ENCODE data around the gene FBXW8.

The FBXW8 gene

GRCh38 chr12:117032593-117033381 is 122.0 kb downstream of the FBXW8 start:
- no peak for DNase-seq
- H2AK5ac ChIP-seq (ENCODE audit: low read length) = no peak overlapping the region
- H3K4me3 ChIP-seq (ENCODE audit: low read length) = no peak overlapping the region
- no peak overlapping the region for H4K5ac ChIP-seq (ENCODE audit: low read length)
- H3K27me3 ChIP-seq (ENCODE audit: insufficient read depth, low read length, poor library complexity) = no peaks in the 10 kb centered on the region
- H3K27ac ChIP-seq (ENCODE audit: low read depth, low read length) = no peak overlapping the region
- no peak overlapping the region for H3K4ac ChIP-seq (ENCODE audit: low read depth, low read length)
- H3K56ac ChIP-seq (ENCODE audit: low read length) = peak overlapping the region; percentile 15
- H3K23ac ChIP-seq (ENCODE audit: low read length) = no peak overlapping the region
- H3K4me1 ChIP-seq (ENCODE audit: control insufficient read depth, low read depth, low read length) = no peaks in the 10 kb centered on the region
- no CpG with 5 or more reads among the region's 34 CpGs for WGBS (ENCODE audit: extremely low coverage, insufficient coverage, low lambda C conversion rate)
- H3K4me2 ChIP-seq (ENCODE audit: low read length) = no peak overlapping the region
- no peak overlapping the region for H2BK120ac ChIP-seq (ENCODE audit: low read depth, low read length)
- H2BK15ac ChIP-seq (replicated peaks; ENCODE audit: low read depth) = no peak overlapping the region
- H4K8ac ChIP-seq (ENCODE audit: low read depth, low read length) = no peak overlapping the region
- H3K36me3 ChIP-seq (ENCODE audit: control insufficient read depth, insufficient read depth, low read length) = no peaks in the 10 kb centered on the region
- no peak overlapping the region for H2BK5ac ChIP-seq (ENCODE audit: low read length)
- H3K18ac ChIP-seq (ENCODE audit: low read length) = no peak overlapping the region
- no peaks in the 10 kb centered on the region for H3K79me2 ChIP-seq (ENCODE audit: control insufficient read depth, insufficient read depth, low read length)
- H3K79me1 ChIP-seq (ENCODE audit: low read length) = no peaks in the 10 kb centered on the region
- no peak overlapping the region for H3K9ac ChIP-seq (ENCODE audit: low read length)

- Histone ChIP-seq H2BK15ac (replicated peaks; ENCODE audit: low read depth) (no peak overlapping the region), H3K18ac (ENCODE audit: low read length) (no peak overlapping the region), H3K36me3 (ENCODE audit: control insufficient read depth, insufficient read depth, low read length) (no peaks in the 10 kb centered on the region), H2AK5ac (ENCODE audit: low read length) (no peak overlapping the region), H3K79me2 (ENCODE audit: control insufficient read depth, insufficient read depth, low read length) (no peaks in the 10 kb centered on the region), H3K23ac (ENCODE audit: low read length) (no peak overlapping the region), H3K79me1 (ENCODE audit: low read length) (no peaks in the 10 kb centered on the region), H3K4me2 (ENCODE audit: low read length) (no peak overlapping the region), H3K27ac (ENCODE audit: low read depth, low read length) (no peak overlapping the region), H3K4ac (ENCODE audit: low read depth, low read length) (no peak overlapping the region), H3K27me3 (ENCODE audit: insufficient read depth, low read length, poor library complexity) (no peaks in the 10 kb centered on the region), H3K9ac (ENCODE audit: low read length) (no peak overlapping the region), H4K5ac (ENCODE audit: low read length) (no peak overlapping the region), H3K4me1 (ENCODE audit: control insufficient read depth, low read depth, low read length) (no peaks in the 10 kb centered on the region), H4K8ac (ENCODE audit: low read depth, low read length) (no peak overlapping the region), H2BK5ac (ENCODE audit: low read length) (no peak overlapping the region), H3K4me3 (ENCODE audit: low read length) (no peak overlapping the region), H2BK120ac (ENCODE audit: low read depth, low read length) (no peak overlapping the region), H3K56ac (ENCODE audit: low read length) (no peak overlapping the region)
- no CpG with 5 or more reads among the region's 24 CpGs for WGBS (ENCODE audit: extremely low coverage, insufficient coverage, low lambda C conversion rate)
- no peak for DNase-seq
Measured at GRCh38 chr12:117033382-117034221, 122.9 kb downstream of the FBXW8 start.

- no peak overlapping the region for H3K4me3 ChIP-seq (ENCODE audit: low read length)
- no peaks in the 10 kb centered on the region for H3K79me2 ChIP-seq (ENCODE audit: control insufficient read depth, insufficient read depth, low read length)
- H2BK5ac ChIP-seq (ENCODE audit: low read length) = no peak overlapping the region
- no peak for DNase-seq
- H3K36me3 ChIP-seq (ENCODE audit: control insufficient read depth, insufficient read depth, low read length) = no peaks in the 10 kb centered on the region
- H3K9ac ChIP-seq (ENCODE audit: low read length) = no peak overlapping the region
- no peak overlapping the region for H2AK5ac ChIP-seq (ENCODE audit: low read length)
- no peak overlapping the region for H4K8ac ChIP-seq (ENCODE audit: low read depth, low read length)
- WGBS (ENCODE audit: extremely low coverage, insufficient coverage, low lambda C conversion rate) = no CpG with 5 or more reads among the region's 10 CpGs
- no peak overlapping the region for H3K18ac ChIP-seq (ENCODE audit: low read length)
- H3K4me1 ChIP-seq (ENCODE audit: control insufficient read depth, low read depth, low read length) = no peaks in the 10 kb centered on the region
- H2BK120ac ChIP-seq (ENCODE audit: low read depth, low read length) = no peak overlapping the region
- no peaks in the 10 kb centered on the region for H3K79me1 ChIP-seq (ENCODE audit: low read length)
- no peak overlapping the region for H3K23ac ChIP-seq (ENCODE audit: low read length)
- no peak overlapping the region for H4K5ac ChIP-seq (ENCODE audit: low read length)
- H3K4me2 ChIP-seq (ENCODE audit: low read length) = no peak overlapping the region
- H2BK15ac ChIP-seq (replicated peaks; ENCODE audit: low read depth) = no peak overlapping the region
- no peak overlapping the region for H3K56ac ChIP-seq (ENCODE audit: low read length)
- no peak overlapping the region for H3K27ac ChIP-seq (ENCODE audit: low read depth, low read length)
- no peaks in the 10 kb centered on the region for H3K27me3 ChIP-seq (ENCODE audit: insufficient read depth, low read length, poor library complexity)
- no peak overlapping the region for H3K4ac ChIP-seq (ENCODE audit: low read depth, low read length)
Measured at GRCh38 chr12:117034249-117034648, 123.5 kb downstream of the FBXW8 start.

GRCh38 chr12:117034701-117035151 is 124.0 kb downstream of the FBXW8 start:
- no peak overlapping the region for H4K5ac ChIP-seq (ENCODE audit: low read length)
- no peak overlapping the region for H2BK5ac ChIP-seq (ENCODE audit: low read length)
- no peaks in the 10 kb centered on the region for H3K36me3 ChIP-seq (ENCODE audit: control insufficient read depth, insufficient read depth, low read length)
- WGBS (ENCODE audit: extremely low coverage, insufficient coverage, low lambda C conversion rate) = no CpG with 5 or more reads among the region's 17 CpGs
- H3K56ac ChIP-seq (ENCODE audit: low read length) = no peak overlapping the region
- no peak overlapping the region for H3K18ac ChIP-seq (ENCODE audit: low read length)
- no peaks in the 10 kb centered on the region for H3K79me1 ChIP-seq (ENCODE audit: low read length)
- no peak overlapping the region for H3K4me2 ChIP-seq (ENCODE audit: low read length)
- no peaks in the 10 kb centered on the region for H3K27me3 ChIP-seq (ENCODE audit: insufficient read depth, low read length, poor library complexity)
- H2AK5ac ChIP-seq (ENCODE audit: low read length) = no peak overlapping the region
- H3K23ac ChIP-seq (ENCODE audit: low read length) = no peak overlapping the region
- H3K9ac ChIP-seq (ENCODE audit: low read length) = no peak overlapping the region
- no peak overlapping the region for H3K27ac ChIP-seq (ENCODE audit: low read depth, low read length)
- no peak overlapping the region for H2BK120ac ChIP-seq (ENCODE audit: low read depth, low read length)
- H3K79me2 ChIP-seq (ENCODE audit: control insufficient read depth, insufficient read depth, low read length) = no peaks in the 10 kb centered on the region
- H4K8ac ChIP-seq (ENCODE audit: low read depth, low read length) = no peak overlapping the region
- H3K4me1 ChIP-seq (ENCODE audit: control insufficient read depth, low read depth, low read length) = no peaks in the 10 kb centered on the region
- no peak overlapping the region for H2BK15ac ChIP-seq (replicated peaks; ENCODE audit: low read depth)
- no peak overlapping the region for H3K4me3 ChIP-seq (ENCODE audit: low read length)
- DNase-seq = no peak
- H3K4ac ChIP-seq (ENCODE audit: low read depth, low read length) = no peak overlapping the region

GRCh38 chr12:117035287-117035686 is 124.5 kb downstream of the FBXW8 start:
- Histone ChIP-seq H3K4ac (ENCODE audit: low read depth, low read length) (no peak overlapping the region), H3K36me3 (ENCODE audit: control insufficient read depth, insufficient read depth, low read length) (no peaks in the 10 kb centered on the region), H3K79me2 (ENCODE audit: control insufficient read depth, insufficient read depth, low read length) (no peaks in the 10 kb centered on the region), H3K79me1 (ENCODE audit: low read length) (no peaks in the 10 kb centered on the region), H2BK5ac (ENCODE audit: low read length) (no peak overlapping the region), H3K9ac (ENCODE audit: low read length) (no peak overlapping the region), H4K8ac (ENCODE audit: low read depth, low read length) (no peak overlapping the region), H2BK120ac (ENCODE audit: low read depth, low read length) (no peak overlapping the region), H3K18ac (ENCODE audit: low read length) (no peak overlapping the region), H3K4me3 (ENCODE audit: low read length) (no peak overlapping the region), H3K56ac (ENCODE audit: low read length) (no peak overlapping the region), H3K27ac (ENCODE audit: low read depth, low read length) (no peak overlapping the region), H3K4me1 (ENCODE audit: control insufficient read depth, low read depth, low read length) (no peaks in the 10 kb centered on the region), H2BK15ac (replicated peaks; ENCODE audit: low read depth) (no peak overlapping the region), H3K23ac (ENCODE audit: low read length) (no peak overlapping the region), H4K5ac (ENCODE audit: low read length) (no peak overlapping the region), H2AK5ac (ENCODE audit: low read length) (no peak overlapping the region), H3K27me3 (ENCODE audit: insufficient read depth, low read length, poor library complexity) (no peaks in the 10 kb centered on the region), H3K4me2 (ENCODE audit: low read length) (no peak overlapping the region)
- DNase-seq = peak; percentile 30
- WGBS (ENCODE audit: extremely low coverage, insufficient coverage, low lambda C conversion rate) = no CpG with 5 or more reads among the region's 8 CpGs
